OCI-LY7 (cell line): ENCODE measurements around the gene EPB41L4A.

Source experiments
- CTCF ChIP-seq: fragments of 200-600 bp; sonication (generic); conservative IDR thresholded peaks from 2 replicates; pipeline ENCODE4 v1.5.1; 2014; ENCODE audit warnings: mild to moderate bottlenecking, antibody characterized with exemption, low read length, moderate library complexity, mixed read lengths
- EZH2phosphoT487 ChIP-seq: fragments of 200-600 bp; sonication (generic); IDR thresholded peaks from 2 replicates; pipeline ENCODE4 v1.6.1; 2018; ENCODE audit warnings: low read depth, borderline replicate concordance, mild to moderate bottlenecking, mixed run types, antibody characterized with exemption, low read length, moderate library complexity, mixed read lengths

GRCh38 chr5:112264666-112265065 is 154.4 kb downstream of the EPB41L4A start:
- TF ChIP-seq CTCF (no peak), EZH2phosphoT487 (no peak)
